ENCODE data around the gene CLPX.
A peak's percentile ranks its signal among the peaks of the same experiment; 100 is the strongest.

The CLPX gene

GRCh38 chr15:65184868-65185717 is at the start of gene CLPX:
TSS of gene CLPX (minus strand) at chr15:65185342. CDS start at chr15:65185153, 189 bp downstream.
- H2AFZ ChIP-seq (ENCODE audit: low read length) = peak within 1 kb of the TSS; percentile 99
- H3F3A ChIP-seq (ENCODE audit: low read depth) = no peaks in the 10 kb centered on the region
- H3K36me3 ChIP-seq (ENCODE audit: insufficient read depth, low read length) = no peaks in the 10 kb centered on the region
- H3K79me2 ChIP-seq (ENCODE audit: insufficient read depth, low read length) = peaks cover 50% of the 10 kb centered on the region
- peaks cover 25% of the 10 kb centered on the region for H4K20me1 ChIP-seq (ENCODE audit: insufficient read depth, low read length, poor library complexity, severe bottlenecking)
- peak within 1 kb of the TSS; percentile 94 for H3K4me2 ChIP-seq (ENCODE audit: low read depth, low read length, poor library complexity, severe bottlenecking)
- no peaks in the 10 kb centered on the region for H3K9me2 ChIP-seq (replicated peaks; ENCODE audit: low read depth, low read length)
- TF ChIP-seq CTCF (conservative IDR thresholded peaks at IDR 0.05; ENCODE audit: low read length) (no peak), EZH2phosphoT487 (IDR thresholded peaks at IDR 0.05; ENCODE audit: borderline replicate concordance) (no peak)
- peaks cover 20% of the 10 kb centered on the region for H3K4me1 ChIP-seq (ENCODE audit: insufficient read depth, low read length, poor library complexity, severe bottlenecking)
- H3K4me3 ChIP-seq (ENCODE audit: low read length, poor library complexity, severe bottlenecking) = peak within 1 kb of the TSS; percentile 91
- no peaks in the 10 kb centered on the region for H3K9me3 ChIP-seq (ENCODE audit: insufficient read depth, low read depth, low read length)
- H3K9ac ChIP-seq (ENCODE audit: low read depth, low read length, poor library complexity, severe bottlenecking) = peak within 1 kb of the TSS; percentile 99
- peaks cover 8% of the 10 kb centered on the region for H3K27me3 ChIP-seq (ENCODE audit: insufficient read depth, low read length, poor library complexity, severe bottlenecking)

- H3K9me3 ChIP-seq (ENCODE audit: insufficient read depth, low read depth, low read length) = no peaks in the 10 kb centered on the region
- H3K9me2 ChIP-seq (replicated peaks; ENCODE audit: low read depth, low read length) = no peaks in the 10 kb centered on the region
- no peaks in the 10 kb centered on the region for H3K27me3 ChIP-seq (ENCODE audit: insufficient read depth, low read length, poor library complexity, severe bottlenecking)
- H3K4me1 ChIP-seq (ENCODE audit: insufficient read depth, low read length, poor library complexity, severe bottlenecking) = peaks cover 8% of the 10 kb centered on the region
- H3K9ac ChIP-seq (ENCODE audit: low read depth, low read length, poor library complexity, severe bottlenecking) = no peak overlapping the region
- H3K36me3 ChIP-seq (ENCODE audit: insufficient read depth, low read length) = no peaks in the 10 kb centered on the region
- no peaks in the 10 kb centered on the region for H3K79me2 ChIP-seq (ENCODE audit: insufficient read depth, low read length)
- no peaks in the 10 kb centered on the region for H3F3A ChIP-seq (ENCODE audit: low read depth)
- TF ChIP-seq CTCF (conservative IDR thresholded peaks at IDR 0.05; ENCODE audit: low read length) (no peak), EZH2phosphoT487 (IDR thresholded peaks at IDR 0.05; ENCODE audit: borderline replicate concordance) (no peak)
- H4K20me1 ChIP-seq (ENCODE audit: insufficient read depth, low read length, poor library complexity, severe bottlenecking) = no peaks in the 10 kb centered on the region
- H2AFZ ChIP-seq (ENCODE audit: low read length) = no peak overlapping the region
- H3K4me3 ChIP-seq (ENCODE audit: low read length, poor library complexity, severe bottlenecking) = no peak overlapping the region
- H3K4me2 ChIP-seq (ENCODE audit: low read depth, low read length, poor library complexity, severe bottlenecking) = no peak overlapping the region
These were observed 48.6 kb upstream of the CLPX start for GRCh38 chr15:65233696-65234095.

GRCh38 chr15:65232520-65232919 is 47.4 kb upstream of the CLPX start:
- Histone ChIP-seq H3K4me3 (ENCODE audit: low read length, poor library complexity, severe bottlenecking) (no peak overlapping the region), H4K20me1 (ENCODE audit: insufficient read depth, low read length, poor library complexity, severe bottlenecking) (no peaks in the 10 kb centered on the region)

More at GRCh38 chr15:65232520-65232919, 47.4 kb upstream of the CLPX start:
- no peaks in the 10 kb centered on the region for H3K9me2 ChIP-seq (replicated peaks; ENCODE audit: low read depth, low read length)
- TF ChIP-seq CTCF (conservative IDR thresholded peaks at IDR 0.05; ENCODE audit: low read length) (no peak), EZH2phosphoT487 (IDR thresholded peaks at IDR 0.05; ENCODE audit: borderline replicate concordance) (no peak)
- H3F3A ChIP-seq (ENCODE audit: low read depth) = no peaks in the 10 kb centered on the region
- H2AFZ ChIP-seq (ENCODE audit: low read length) = no peak overlapping the region
- no peaks in the 10 kb centered on the region for H3K9me3 ChIP-seq (ENCODE audit: insufficient read depth, low read depth, low read length)
- H3K4me1 ChIP-seq (ENCODE audit: insufficient read depth, low read length, poor library complexity, severe bottlenecking) = peaks cover 6% of the 10 kb centered on the region
- H3K79me2 ChIP-seq (ENCODE audit: insufficient read depth, low read length) = no peaks in the 10 kb centered on the region
- H3K36me3 ChIP-seq (ENCODE audit: insufficient read depth, low read length) = no peaks in the 10 kb centered on the region
- no peak overlapping the region for H3K4me2 ChIP-seq (ENCODE audit: low read depth, low read length, poor library complexity, severe bottlenecking)
- H3K27me3 ChIP-seq (ENCODE audit: insufficient read depth, low read length, poor library complexity, severe bottlenecking) = no peaks in the 10 kb centered on the region
- H3K9ac ChIP-seq (ENCODE audit: low read depth, low read length, poor library complexity, severe bottlenecking) = no peak overlapping the region
